ENCODE measurements around the gene PRSS57.

Gene PRSS57

GRCh38 chr19:694481-695351, 536 bp downstream of the PRSS57 start:
- Histone ChIP-seq H3K4me3 (peak overlapping the region; percentile 61), H3K4me2 (peak overlapping the region; percentile 96), H3K9me3 (no peaks in the 10 kb centered on the region), H3K4me1 (peaks cover 74% of the 10 kb centered on the region), H3K27me3 (0 out of 2 replicates have a peak, but pooled peaks cover 5% of the 10 kb centered on the region), H3K9ac (peak overlapping the region; percentile 77), H3K27ac (peak overlapping the region; percentile 83), H3K36me3 (no peaks in the 10 kb centered on the region), H4K20me1 (no peaks in the 10 kb centered on the region)
- no peak for TF ChIP-seq Cebpa-rat (IDR thresholded peaks at IDR 0.05)

- Histone ChIP-seq H3K4me2 (no peak overlapping the region), H3K4me1 (peaks cover 37% of the 10 kb centered on the region), H4K20me1 (no peaks in the 10 kb centered on the region), H3K9ac (no peak overlapping the region), H3K36me3 (no peaks in the 10 kb centered on the region), H3K27ac (no peak overlapping the region), H3K27me3 (0 out of 2 replicates have a peak, but pooled peaks cover 5% of the 10 kb centered on the region), H3K4me3 (no peak overlapping the region), H3K9me3 (peaks cover 7% of the 10 kb centered on the region; the same call in 1 of the 2 replicates)
- no peak for TF ChIP-seq Cebpa-rat (IDR thresholded peaks at IDR 0.05)
Observed at GRCh38 chr19:690203-690602, 5.0 kb downstream of the PRSS57 start.

- no peaks in the 10 kb centered on the region for H3K36me3 ChIP-seq
- no peaks in the 10 kb centered on the region for H4K20me1 ChIP-seq
- no peak overlapping the region for H3K4me2 ChIP-seq
- H3K9ac ChIP-seq, result no peak overlapping the region
- H3K4me3 ChIP-seq, result no peak overlapping the region
- no peak for TF ChIP-seq Cebpa-rat (IDR thresholded peaks at IDR 0.05)
- H3K4me1 ChIP-seq, result peaks cover 28% of the 10 kb centered on the region
- no peaks in the 10 kb centered on the region for H3K27me3 ChIP-seq
- peaks cover 7% of the 10 kb centered on the region; the same call in 1 of the 2 replicates for H3K9me3 ChIP-seq
- no peak overlapping the region for H3K27ac ChIP-seq
Observed at GRCh38 chr19:688992-689391, 6.3 kb downstream of the PRSS57 start.

- H3K27ac ChIP-seq, result no peak overlapping the region
- no peak for TF ChIP-seq Cebpa-rat (IDR thresholded peaks at IDR 0.05)
- H3K9ac ChIP-seq, result no peak overlapping the region
- H3K4me2 ChIP-seq, result no peak overlapping the region
- H3K9me3 ChIP-seq, result peaks cover 7% of the 10 kb centered on the region; the same call in 1 of the 2 replicates
- no peak overlapping the region for H3K4me3 ChIP-seq
- no peaks in the 10 kb centered on the region for H4K20me1 ChIP-seq
- H3K36me3 ChIP-seq, result no peaks in the 10 kb centered on the region
- H3K4me1 ChIP-seq, result peaks cover 20% of the 10 kb centered on the region
- H3K27me3 ChIP-seq, result no peaks in the 10 kb centered on the region
Observed at GRCh38 chr19:688214-688613, 7.0 kb downstream of the PRSS57 start.

GRCh38 chr19:687569-688166, 7.6 kb downstream of the PRSS57 start:
- Histone ChIP-seq H3K27ac (no peak overlapping the region), H3K9me3 (peaks cover 7% of the 10 kb centered on the region; the same call in 1 of the 2 replicates), H3K4me2 (no peak overlapping the region), H3K27me3 (no peaks in the 10 kb centered on the region), H4K20me1 (no peaks in the 10 kb centered on the region), H3K9ac (no peak overlapping the region), H3K4me1 (peaks cover 15% of the 10 kb centered on the region), H3K4me3 (no peak overlapping the region), H3K36me3 (no peaks in the 10 kb centered on the region)
- no peak for TF ChIP-seq Cebpa-rat (IDR thresholded peaks at IDR 0.05)

- Histone ChIP-seq H3K27me3 (no peaks in the 10 kb centered on the region), H3K4me1 (peaks cover 11% of the 10 kb centered on the region), H3K36me3 (no peaks in the 10 kb centered on the region), H3K4me2 (no peak overlapping the region), H3K27ac (no peak overlapping the region), H3K4me3 (no peak overlapping the region), H4K20me1 (no peaks in the 10 kb centered on the region), H3K9me3 (peaks cover 7% of the 10 kb centered on the region; the same call in 1 of the 2 replicates), H3K9ac (no peak overlapping the region)
- no peak for TF ChIP-seq Cebpa-rat (IDR thresholded peaks at IDR 0.05)
Observed at GRCh38 chr19:686589-687297, 8.5 kb downstream of the PRSS57 start.

- Histone ChIP-seq H3K27ac (no peak overlapping the region), H3K4me2 (peak overlapping the region; percentile 66), H3K4me3 (no peak overlapping the region), H4K20me1 (no peaks in the 10 kb centered on the region), H3K4me1 (peaks cover 19% of the 10 kb centered on the region), H3K36me3 (no peaks in the 10 kb centered on the region), H3K9ac (no peak overlapping the region), H3K9me3 (peaks cover 7% of the 10 kb centered on the region; the same call in 1 of the 2 replicates), H3K27me3 (no peaks in the 10 kb centered on the region)
- TF ChIP-seq Cebpa-rat (IDR thresholded peaks at IDR 0.05), result no peak
Observed at GRCh38 chr19:685454-685931, 9.8 kb downstream of the PRSS57 start.

GRCh38 chr19:682678-683320, 12.5 kb downstream of the PRSS57 start:
- TF ChIP-seq Cebpa-rat (IDR thresholded peaks at IDR 0.05), result no peak
- peaks cover 16% of the 10 kb centered on the region for H3K27me3 ChIP-seq
- H3K4me2 ChIP-seq, result no peak overlapping the region
- H3K9ac ChIP-seq, result no peak overlapping the region
- H3K4me1 ChIP-seq, result peaks cover 35% of the 10 kb centered on the region
- no peaks in the 10 kb centered on the region for H3K36me3 ChIP-seq
- H3K27ac ChIP-seq, result no peak overlapping the region; the same call in 1 of the 2 replicates
- H4K20me1 ChIP-seq, result peaks cover 19% of the 10 kb centered on the region
- no peak overlapping the region for H3K4me3 ChIP-seq
- H3K9me3 ChIP-seq, result no peaks in the 10 kb centered on the region

Data from BLaER1 (cell line).